GM23248 (cell line): Measurements from ENCODE around the gene MGMT. TPM values are rescaled to one million over a fixed set of nuclear protein-coding genes. Genes with fewer than 3 reads are reported as not detected.

ENCODE experiments used
- DNase-seq: peaks from one replicate; pipeline ENCODE4 v3.0.0-alpha.2; 2015
- H2AFZ ChIP-seq: fragments of 200-600 bp; sonication (generic); 2 replicates; pipeline ENCODE4 v1.6.1; 2016; ENCODE audit warnings: antibody characterized with exemption
- H3F3A ChIP-seq: fragments of 200-600 bp; sonication (generic); 2 replicates; pipeline ENCODE4 v1.6.1; 2016; ENCODE audit warnings: mild to moderate bottlenecking, antibody characterized with exemption, mixed run types; ENCODE audit not compliant: insufficient read depth
- H3K27ac ChIP-seq: fragments of 200-600 bp; sonication (generic); 2 replicates; pipeline ENCODE4 v1.5.1; 2016; ENCODE audit warnings: mild to moderate bottlenecking
- H3K27me3 ChIP-seq: fragments of 200-600 bp; sonication (generic); replicated peaks from 2 replicates; pipeline ENCODE4 v1.6.1; 2016; ENCODE audit warnings: mild to moderate bottlenecking; ENCODE audit not compliant: insufficient read depth
- H3K36me3 ChIP-seq: fragments of 200-600 bp; sonication (generic); 2 replicates; pipeline ENCODE4 v1.6.1; 2016; ENCODE audit warnings: low read depth, mild to moderate bottlenecking
- H3K4me1 ChIP-seq: fragments of 200-600 bp; sonication (generic); 2 replicates; pipeline ENCODE4 v1.6.1; 2016; ENCODE audit warnings: mild to moderate bottlenecking; ENCODE audit not compliant: insufficient read depth
- H3K4me2 ChIP-seq: fragments of 200-600 bp; sonication (generic); one replicate; pipeline ENCODE4 v1.6.1; 2016; ENCODE audit warnings: mild to moderate bottlenecking; ENCODE audit not compliant: unreplicated experiment
- H3K4me3 ChIP-seq: fragments of 200-600 bp; sonication (generic); 2 replicates; pipeline ENCODE4 v1.5.1; 2016; ENCODE audit warnings: mild to moderate bottlenecking
- H3K79me2 ChIP-seq: fragments of 200-600 bp; sonication (generic); 2 replicates; pipeline ENCODE4 v1.6.1; 2016; ENCODE audit warnings: mild to moderate bottlenecking; ENCODE audit not compliant: insufficient read depth
- H3K9ac ChIP-seq: fragments of 200-600 bp; sonication (generic); 2 replicates; pipeline ENCODE4 v1.6.1; 2016; ENCODE audit warnings: mild to moderate bottlenecking
- H3K9me2 ChIP-seq: fragments of 200-600 bp; sonication (generic); 2 replicates; pipeline ENCODE4 v1.6.1; 2016; ENCODE audit warnings: mixed run types, mild to moderate bottlenecking, moderate library complexity; ENCODE audit not compliant: insufficient read depth
- H3K9me3 ChIP-seq: fragments of 200-600 bp; sonication (generic); one replicate; pipeline ENCODE4 v1.6.1; 2017; ENCODE audit warnings: low read depth
- H4K20me1 ChIP-seq: fragments of 200-600 bp; sonication (generic); 2 replicates; pipeline ENCODE4 v1.6.0; 2016; ENCODE audit not compliant: insufficient read depth
- EZH2 ChIP-seq: fragments of 200-600 bp; sonication (generic); IDR thresholded peaks from 2 replicates; pipeline ENCODE4 v1.6.1; 2018; ENCODE audit warnings: antibody characterized with exemption, mild to moderate bottlenecking; ENCODE audit not compliant: insufficient read depth, poor library complexity, severe bottlenecking
- EZH2phosphoT487 ChIP-seq: fragments of 200-600 bp; sonication (generic); IDR thresholded peaks from 2 replicates; pipeline ENCODE4 v1.6.1; 2018; ENCODE audit warnings: antibody characterized with exemption, moderate library complexity, mild to moderate bottlenecking, low read depth; ENCODE audit not compliant: insufficient read depth
- WGBS, 2 experiments: methylation state at CpG; one replicate each; pipeline ENCODE4 v1.1.6; 2015 to 2017; ENCODE audit warnings: low lambda C conversion rate in 2 of 2, low coverage in 1 of 2; ENCODE audit errors: missing lambda C conversion rate in 2 of 2; 5-methylcytosine and 5-hydroxymethylcytosine counted together
- in situ Hi-C: fragments of 300-500 bp; cut with MboI; formaldehyde crosslinking; loops from 2 replicates; pipeline ENCODE4 v1.15.0; 2020
- polyA plus RNA-seq: library from polyadenylated mRNA; unstranded; fragments of >200 nt; fragmentation: Nextera tagmentation; extraction: Ambion mirVana; gene quantifications from 2 replicates; pipeline ENCODE4 v1.2.1, GENCODE V29; 2016
- total RNA-seq: library from RNA; depleted of rRNA; stranded (reverse); fragments of >200 nt; shearing (Covaris generic); gene quantifications from 2 replicates; pipeline ENCODE4 v1.2.3, GENCODE V29; 2014; rRNA removed

Gene MGMT
- 15.7 and 28.5 TPM in 2 replicates for total RNA-seq
- polyA plus RNA-seq = 35.1 and 38.1 TPM in 2 replicates

DNA sequence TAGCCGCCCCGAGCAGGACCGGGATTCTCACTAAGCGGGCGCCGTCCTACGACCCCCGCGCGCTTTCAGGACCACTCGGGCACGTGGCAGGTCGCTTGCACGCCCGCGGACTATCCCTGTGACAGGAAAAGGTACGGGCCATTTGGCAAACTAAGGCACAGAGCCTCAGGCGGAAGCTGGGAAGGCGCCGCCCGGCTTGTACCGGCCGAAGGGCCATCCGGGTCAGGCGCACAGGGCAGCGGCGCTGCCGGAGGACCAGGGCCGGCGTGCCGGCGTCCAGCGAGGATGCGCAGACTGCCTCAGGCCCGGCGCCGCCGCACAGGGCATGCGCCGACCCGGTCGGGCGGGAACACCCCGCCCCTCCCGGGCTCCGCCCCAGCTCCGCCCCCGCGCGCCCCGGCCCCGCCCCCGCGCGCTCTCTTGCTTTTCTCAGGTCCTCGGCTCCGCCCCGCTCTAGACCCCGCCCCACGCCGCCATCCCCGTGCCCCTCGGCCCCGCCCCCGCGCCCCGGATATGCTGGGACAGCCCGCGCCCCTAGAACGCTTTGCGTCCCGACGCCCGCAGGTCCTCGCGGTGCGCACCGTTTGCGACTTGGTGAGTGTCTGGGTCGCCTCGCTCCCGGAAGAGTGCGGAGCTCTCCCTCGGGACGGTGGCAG, at the start of gene MGMT:
Gene MGMT (plus strand): TSS at position 539 of the 656 bp plus-strand sequence.
- H3K9ac ChIP-seq = peak within 1 kb of the TSS; percentile 81
- H3K9me2 ChIP-seq = no peaks in the 10 kb centered on the region
- peaks cover 5% of the 10 kb centered on the region; the same call in 1 of the 2 replicates for H3K79me2 ChIP-seq
- H3F3A ChIP-seq = no peaks in the 10 kb centered on the region
- no peaks in the 10 kb centered on the region for H3K27me3 ChIP-seq
- no peak for TF ChIP-seq EZH2
- no peak for TF ChIP-seq EZH2phosphoT487
- peak; percentile 94 for DNase-seq
- H3K36me3 ChIP-seq = no peaks in the 10 kb centered on the region
- in situ Hi-C loops = no loop called here
- no peaks in the 10 kb centered on the region for H3K9me3 ChIP-seq
- WGBS, 2 experiments = 3 to 8% methylated on average over 40 to 45 of the region's 85 CpGs
- H3K4me2 ChIP-seq = peak within 1 kb of the TSS; percentile 84
- peak within 1 kb of the TSS; percentile 98 for H2AFZ ChIP-seq
- H3K27ac ChIP-seq = peak within 1 kb of the TSS; percentile 20; the same call in 1 of the 2 replicates
- H3K4me3 ChIP-seq = peak within 1 kb of the TSS; percentile 82
- no peaks in the 10 kb centered on the region for H4K20me1 ChIP-seq
- H3K4me1 ChIP-seq = 0 out of 2 replicates have a peak, but pooled peaks cover 5% of the 10 kb centered on the region

DNA sequence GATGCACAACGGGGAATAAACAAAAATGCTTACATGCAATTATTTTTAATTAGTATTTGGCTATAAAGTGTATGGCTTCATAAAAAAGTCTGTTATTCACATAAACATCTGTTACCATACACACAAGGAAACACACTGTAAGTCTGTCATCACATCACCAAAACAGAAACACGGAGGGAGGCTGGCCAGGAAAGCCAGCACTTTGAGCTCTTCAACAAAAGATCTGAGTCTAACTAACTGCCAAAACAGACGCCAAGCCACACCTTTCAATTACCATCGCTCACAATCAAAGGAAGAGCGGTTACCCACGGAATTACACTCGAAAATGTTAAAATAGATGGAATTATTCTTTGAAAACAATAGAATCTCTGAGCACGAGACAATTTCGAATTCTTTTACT, 49.2 kb upstream of the MGMT start:
- no peaks in the 10 kb centered on the region for H3K36me3 ChIP-seq
- peaks cover 16% of the 10 kb centered on the region for H3K27me3 ChIP-seq
- no peaks in the 10 kb centered on the region for H3K79me2 ChIP-seq
- no peak overlapping the region for H3K9ac ChIP-seq
- DNase-seq = peak; percentile 20
- WGBS, 2 experiments = 2% methylated on average over 9 of the region's 9 CpGs
- TF ChIP-seq EZH2phosphoT487 = no peak
- TF ChIP-seq EZH2 = no peak
- no peaks in the 10 kb centered on the region for H3K9me2 ChIP-seq
- no peaks in the 10 kb centered on the region for H4K20me1 ChIP-seq
- no peak overlapping the region for H3K27ac ChIP-seq
- H3K4me1 ChIP-seq = peaks cover 8% of the 10 kb centered on the region; the same call in 1 of the 2 replicates
- H3K4me3 ChIP-seq = no peak overlapping the region
- in situ Hi-C loops = no loop called here
- no peak overlapping the region for H2AFZ ChIP-seq
- H3K4me2 ChIP-seq = no peak overlapping the region
- H3K9me3 ChIP-seq = no peaks in the 10 kb centered on the region
- H3F3A ChIP-seq = no peaks in the 10 kb centered on the region

DNA sequence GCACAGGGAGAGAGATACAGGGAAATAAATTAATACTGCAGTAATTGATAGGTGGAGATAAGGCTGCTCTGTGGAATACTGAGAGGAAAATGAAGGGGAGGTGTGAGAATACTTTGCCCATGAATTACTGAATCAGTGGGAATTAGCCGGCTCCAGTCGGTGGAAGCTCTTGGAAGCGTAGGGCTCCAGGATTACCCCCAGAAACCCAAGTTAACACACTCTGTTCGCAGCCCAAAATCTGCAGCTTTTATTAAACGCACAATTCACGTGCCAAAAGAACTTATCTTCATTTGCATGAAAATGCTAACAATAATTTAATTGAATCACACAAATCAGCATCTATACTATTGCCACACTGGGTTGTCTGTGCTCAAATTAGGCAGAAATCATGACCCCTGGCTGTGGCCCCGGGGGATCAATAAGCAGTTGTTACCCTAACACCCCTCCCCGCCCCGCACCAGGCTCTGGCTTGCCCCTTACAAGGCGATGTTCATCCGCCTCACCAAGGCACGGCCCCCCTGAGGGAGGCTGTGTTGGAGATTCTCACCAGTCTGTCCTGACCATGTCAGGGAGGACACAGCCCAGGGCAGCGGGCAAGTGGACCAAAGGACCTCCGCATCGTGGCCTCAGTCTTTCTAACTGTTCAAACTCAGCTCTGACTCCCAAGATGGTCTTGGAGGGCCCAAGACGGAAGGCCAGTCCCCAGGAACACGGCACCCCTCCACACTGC, 48.4 kb upstream of the MGMT start:
- Histone ChIP-seq H3K27me3 (peaks cover 16% of the 10 kb centered on the region), H3K9me2 (no peaks in the 10 kb centered on the region), H3K36me3 (no peaks in the 10 kb centered on the region), H4K20me1 (no peaks in the 10 kb centered on the region), H3K27ac (no peak overlapping the region), H3K4me2 (no peak overlapping the region), H3K9ac (no peak overlapping the region), H2AFZ (no peak overlapping the region), H3F3A (no peaks in the 10 kb centered on the region), H3K79me2 (no peaks in the 10 kb centered on the region), H3K4me3 (no peak overlapping the region), H3K4me1 (peaks cover 8% of the 10 kb centered on the region; the same call in 1 of the 2 replicates), H3K9me3 (no peaks in the 10 kb centered on the region)
- no peak for DNase-seq
- in situ Hi-C loops = no loop called here
- 76% methylated on average over 17 of the region's 17 CpGs for WGBS, 2 experiments
- TF ChIP-seq EZH2phosphoT487 (no peak), EZH2 (no peak)

DNA sequence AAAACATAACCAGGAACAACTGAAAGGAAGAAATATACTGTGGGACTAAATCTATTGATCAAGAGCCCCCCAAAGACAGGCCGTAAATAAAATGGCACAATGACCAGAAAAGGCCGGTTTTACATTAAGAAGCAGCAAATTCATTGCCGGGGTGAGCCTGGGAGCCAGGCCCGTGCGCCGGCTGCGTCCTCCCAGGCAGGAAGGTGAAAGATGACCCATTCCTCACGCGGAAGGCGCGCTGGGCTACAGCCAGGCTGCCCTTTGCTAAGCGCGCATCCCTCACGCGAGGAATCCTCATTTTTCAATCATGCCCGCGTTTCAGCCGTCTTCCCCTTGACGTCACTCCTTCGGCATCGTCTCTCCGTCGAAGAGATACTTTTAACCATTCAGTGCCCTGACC, 47.6 kb upstream of the MGMT start:
- Histone ChIP-seq H4K20me1 (no peaks in the 10 kb centered on the region), H3K27ac (no peak overlapping the region), H3K9ac (no peak overlapping the region), H3K9me2 (no peaks in the 10 kb centered on the region), H3K9me3 (no peaks in the 10 kb centered on the region), H3F3A (no peaks in the 10 kb centered on the region), H3K4me2 (no peak overlapping the region), H3K4me1 (peaks cover 8% of the 10 kb centered on the region; the same call in 1 of the 2 replicates), H3K79me2 (no peaks in the 10 kb centered on the region), H3K36me3 (no peaks in the 10 kb centered on the region), H3K27me3 (peaks cover 16% of the 10 kb centered on the region), H3K4me3 (no peak overlapping the region), H2AFZ (no peak overlapping the region)
- WGBS, 2 experiments = 88 to 93% methylated on average over 21 to 23 of the region's 23 CpGs
- no peak for TF ChIP-seq EZH2
- no peak for TF ChIP-seq EZH2phosphoT487
- no peak for DNase-seq
- in situ Hi-C loops = no loop called here
